Osteocyte (in vitro differentiated cells): ENCODE measurements around the gene CUZD1. TPM values are rescaled to one million over a fixed set of nuclear protein-coding genes. Genes with fewer than 3 reads are reported as not detected.

Experiments used
- DNase-seq: peaks from one replicate; pipeline ENCODE4 v3.0.0; 2021; ENCODE audit warnings: mixed read lengths; ENCODE audit not compliant: unreplicated experiment; ENCODE audit errors: extremely low spot score
- H3K27ac Mint-ChIP-seq: one replicate; pipeline ENCODE4 v1.8.0; 2021; ENCODE audit warnings: mild to moderate bottlenecking, mixed read lengths; ENCODE audit not compliant: unreplicated experiment
- H3K27me3 Mint-ChIP-seq: one replicate; pipeline ENCODE4 v1.8.0; 2021; ENCODE audit warnings: mixed read lengths; ENCODE audit not compliant: unreplicated experiment
- H3K36me3 Mint-ChIP-seq: one replicate; pipeline ENCODE4 v1.8.0; 2021; ENCODE audit warnings: mixed read lengths; ENCODE audit not compliant: unreplicated experiment
- H3K4me1 Mint-ChIP-seq: one replicate; pipeline ENCODE4 v1.8.0; 2021; ENCODE audit warnings: mixed read lengths; ENCODE audit not compliant: unreplicated experiment
- H3K4me3 Mint-ChIP-seq: one replicate; pipeline ENCODE4 v1.8.0; 2021; ENCODE audit warnings: mild to moderate bottlenecking, moderate library complexity, mixed read lengths; ENCODE audit not compliant: unreplicated experiment
- H3K9me3 Mint-ChIP-seq: one replicate; pipeline ENCODE4 v1.8.0; 2021; ENCODE audit warnings: mixed read lengths; ENCODE audit not compliant: unreplicated experiment
- total RNA-seq: library from RNA; stranded (reverse); gene quantifications from 2 replicates; pipeline ENCODE4 v1.2.1, GENCODE V29; 2021
- TF ChIP-seq, protein P1 (sequence below): fragments of 200-600 bp; sonication (generic); IDR thresholded peaks from 2 replicates; pipeline ENCODE4 v1.5.0; 2021; ENCODE audit warnings: antibody characterized with exemption, mild to moderate bottlenecking, moderate library complexity

Gene CUZD1
- total RNA-seq, 1 donor from 2014 or later: 0.30 TPM

DNA sequence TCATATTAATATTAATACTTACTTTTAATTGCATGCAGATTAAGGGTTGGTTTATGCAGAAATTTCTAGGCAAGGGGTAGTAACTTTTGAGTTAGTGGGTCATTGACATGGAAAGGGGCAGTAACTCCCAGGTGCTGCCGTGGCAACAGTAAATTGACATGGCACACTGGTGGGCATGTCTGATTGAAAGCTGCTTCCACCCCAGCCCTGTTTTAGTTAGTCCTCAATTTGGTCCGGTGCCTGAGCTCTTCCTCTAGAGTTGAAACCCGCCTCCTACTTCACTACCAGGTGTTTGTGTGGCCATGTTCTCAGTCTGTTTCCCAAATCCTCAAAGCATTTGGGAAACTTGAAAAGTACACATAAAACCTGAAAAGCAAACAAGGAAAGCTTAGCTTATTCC, 18.4 kb downstream of the CUZD1 start:
- DNase-seq: no peak
- H3K36me3 Mint-ChIP-seq: no peaks in the 10 kb centered on the region
- H3K4me1 Mint-ChIP-seq: no peaks in the 10 kb centered on the region
- TF ChIP-seq, protein P1, sequence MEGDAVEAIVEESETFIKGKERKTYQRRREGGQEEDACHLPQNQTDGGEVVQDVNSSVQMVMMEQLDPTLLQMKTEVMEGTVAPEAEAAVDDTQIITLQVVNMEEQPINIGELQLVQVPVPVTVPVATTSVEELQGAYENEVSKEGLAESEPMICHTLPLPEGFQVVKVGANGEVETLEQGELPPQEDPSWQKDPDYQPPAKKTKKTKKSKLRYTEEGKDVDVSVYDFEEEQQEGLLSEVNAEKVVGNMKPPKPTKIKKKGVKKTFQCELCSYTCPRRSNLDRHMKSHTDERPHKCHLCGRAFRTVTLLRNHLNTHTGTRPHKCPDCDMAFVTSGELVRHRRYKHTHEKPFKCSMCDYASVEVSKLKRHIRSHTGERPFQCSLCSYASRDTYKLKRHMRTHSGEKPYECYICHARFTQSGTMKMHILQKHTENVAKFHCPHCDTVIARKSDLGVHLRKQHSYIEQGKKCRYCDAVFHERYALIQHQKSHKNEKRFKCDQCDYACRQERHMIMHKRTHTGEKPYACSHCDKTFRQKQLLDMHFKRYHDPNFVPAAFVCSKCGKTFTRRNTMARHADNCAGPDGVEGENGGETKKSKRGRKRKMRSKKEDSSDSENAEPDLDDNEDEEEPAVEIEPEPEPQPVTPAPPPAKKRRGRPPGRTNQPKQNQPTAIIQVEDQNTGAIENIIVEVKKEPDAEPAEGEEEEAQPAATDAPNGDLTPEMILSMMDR: no peak
- H3K27ac Mint-ChIP-seq: no peak overlapping the region
- H3K4me3 Mint-ChIP-seq: no peak overlapping the region
- no peaks in the 10 kb centered on the region for H3K9me3 Mint-ChIP-seq
- H3K27me3 Mint-ChIP-seq: peaks cover 34% of the 10 kb centered on the region

DNA sequence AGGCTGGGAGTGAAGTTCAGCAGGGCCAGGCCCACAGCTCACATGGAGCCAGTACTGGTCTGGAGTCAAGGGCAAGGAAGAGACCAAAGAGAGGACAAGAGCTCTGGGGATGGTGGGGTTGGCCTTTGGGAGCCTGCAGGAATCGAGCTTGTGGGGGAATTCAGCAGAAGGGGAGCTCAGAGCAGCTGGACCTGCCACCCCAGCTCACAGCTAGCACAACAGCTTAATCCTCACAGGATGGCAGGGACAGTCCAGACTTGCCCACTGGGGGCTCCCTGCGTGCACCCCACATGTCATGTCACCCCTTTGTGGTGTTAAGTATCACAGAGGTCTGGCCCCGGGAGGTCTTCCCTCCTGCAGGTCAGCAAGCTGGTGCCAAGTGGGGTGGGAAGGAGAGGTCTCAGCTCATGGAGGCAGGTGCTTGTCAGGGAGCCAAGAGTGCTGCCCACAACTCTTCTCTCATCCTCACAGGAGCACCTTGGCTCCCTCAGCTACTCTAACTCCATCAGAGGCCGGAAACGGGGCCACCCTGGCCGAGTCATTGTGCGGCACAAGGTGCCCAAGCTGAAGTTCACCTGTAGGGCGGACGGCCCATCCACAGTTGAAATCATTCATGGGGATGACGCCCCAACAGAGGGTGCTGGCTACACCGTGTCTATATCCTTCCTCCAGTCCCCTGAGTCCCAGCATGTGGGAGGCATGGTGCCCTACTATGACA, 22.5 kb downstream of the CUZD1 start:
- Mint-ChIP-seq H3K36me3 (no peaks in the 10 kb centered on the region), H3K4me1 (no peaks in the 10 kb centered on the region), H3K4me3 (no peak overlapping the region), H3K9me3 (no peaks in the 10 kb centered on the region), H3K27me3 (peaks cover 18% of the 10 kb centered on the region), H3K27ac (no peak overlapping the region)
- DNase-seq: no peak
- TF ChIP-seq, protein P1: no peak

DNA sequence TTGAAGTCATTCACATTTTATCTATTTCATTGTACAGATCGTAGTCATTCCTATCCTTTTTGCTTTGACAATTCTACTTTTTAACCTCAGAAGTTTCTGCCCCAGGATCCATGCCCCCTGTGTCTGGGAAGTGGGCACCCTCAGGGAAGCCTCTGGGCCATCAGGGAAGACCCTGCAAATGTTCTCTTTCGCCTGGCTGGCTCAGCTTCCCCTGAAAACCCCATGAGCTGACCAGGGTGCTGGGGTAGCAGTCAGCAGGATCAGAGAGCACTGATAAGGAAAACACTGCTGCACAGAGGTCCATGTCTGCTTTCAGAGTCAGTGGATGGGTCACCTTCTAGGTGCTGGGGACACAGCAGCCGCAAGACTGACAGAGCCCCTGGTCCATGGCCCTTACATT, 23.8 kb downstream of the CUZD1 start:
- H3K4me1 Mint-ChIP-seq: no peaks in the 10 kb centered on the region
- no peaks in the 10 kb centered on the region for H3K9me3 Mint-ChIP-seq
- TF ChIP-seq, protein P1: no peak
- H3K27ac Mint-ChIP-seq: no peak overlapping the region
- no peaks in the 10 kb centered on the region for H3K36me3 Mint-ChIP-seq
- DNase-seq: no peak
- H3K27me3 Mint-ChIP-seq: peaks cover 20% of the 10 kb centered on the region
- no peak overlapping the region for H3K4me3 Mint-ChIP-seq

DNA sequence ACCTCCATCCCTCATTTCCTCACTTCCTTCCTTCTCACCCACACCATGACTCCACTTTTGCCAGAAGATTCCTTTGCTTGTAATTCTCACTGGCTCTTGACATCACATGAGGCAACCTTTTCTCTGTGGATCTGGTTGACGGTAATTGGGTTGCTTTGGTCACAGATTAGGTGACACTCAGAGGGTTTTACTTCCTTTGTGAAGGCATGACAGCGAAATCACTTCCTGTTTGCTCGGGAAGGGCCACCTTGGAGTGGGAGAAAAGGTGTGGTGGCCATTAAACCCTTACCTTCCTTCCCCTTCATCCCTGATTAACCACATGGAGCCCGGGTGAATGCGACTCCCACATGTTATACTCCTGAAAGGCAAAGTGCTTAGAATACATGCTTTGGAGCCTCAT, 30.2 kb downstream of the CUZD1 start:
- H3K4me3 Mint-ChIP-seq: no peak overlapping the region

DNA sequence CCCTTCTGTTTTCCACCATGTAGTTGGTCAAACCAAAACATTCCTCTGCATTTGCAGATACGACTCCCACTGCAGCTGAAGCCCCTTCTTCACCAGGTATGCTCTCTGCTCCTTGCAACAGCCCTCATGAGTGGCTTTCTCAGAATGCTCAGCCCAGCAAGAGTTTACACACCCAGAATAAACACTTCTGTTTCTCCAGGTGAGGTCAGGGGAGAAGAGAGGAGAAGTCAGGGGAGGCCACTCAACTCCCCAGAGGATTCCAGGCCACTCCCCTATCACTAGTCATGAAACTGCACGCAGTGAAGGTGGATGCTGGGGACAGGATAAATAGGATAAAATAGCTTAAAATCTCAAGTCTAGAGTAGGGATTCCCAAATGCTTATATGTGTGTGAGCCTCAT, 31.2 kb downstream of the CUZD1 start:
- no peaks in the 10 kb centered on the region for H3K36me3 Mint-ChIP-seq
- H3K9me3 Mint-ChIP-seq: no peaks in the 10 kb centered on the region
- TF ChIP-seq, protein P1: no peak
- no peak for DNase-seq
- peaks cover 8% of the 10 kb centered on the region for H3K27me3 Mint-ChIP-seq
- H3K27ac Mint-ChIP-seq: no peak overlapping the region
- no peaks in the 10 kb centered on the region for H3K4me1 Mint-ChIP-seq
- H3K4me3 Mint-ChIP-seq: no peak overlapping the region

More for the DNA sequence above, 30.2 kb downstream of the CUZD1 start:
- Mint-ChIP-seq H3K4me1 (no peaks in the 10 kb centered on the region), H3K9me3 (no peaks in the 10 kb centered on the region), H3K27ac (no peak overlapping the region), H3K36me3 (no peaks in the 10 kb centered on the region), H3K27me3 (peaks cover 6% of the 10 kb centered on the region)
- TF ChIP-seq, protein P1: no peak
- DNase-seq: no peak
